Measurements from ENCODE around the gene BTBD2.

DNA sequence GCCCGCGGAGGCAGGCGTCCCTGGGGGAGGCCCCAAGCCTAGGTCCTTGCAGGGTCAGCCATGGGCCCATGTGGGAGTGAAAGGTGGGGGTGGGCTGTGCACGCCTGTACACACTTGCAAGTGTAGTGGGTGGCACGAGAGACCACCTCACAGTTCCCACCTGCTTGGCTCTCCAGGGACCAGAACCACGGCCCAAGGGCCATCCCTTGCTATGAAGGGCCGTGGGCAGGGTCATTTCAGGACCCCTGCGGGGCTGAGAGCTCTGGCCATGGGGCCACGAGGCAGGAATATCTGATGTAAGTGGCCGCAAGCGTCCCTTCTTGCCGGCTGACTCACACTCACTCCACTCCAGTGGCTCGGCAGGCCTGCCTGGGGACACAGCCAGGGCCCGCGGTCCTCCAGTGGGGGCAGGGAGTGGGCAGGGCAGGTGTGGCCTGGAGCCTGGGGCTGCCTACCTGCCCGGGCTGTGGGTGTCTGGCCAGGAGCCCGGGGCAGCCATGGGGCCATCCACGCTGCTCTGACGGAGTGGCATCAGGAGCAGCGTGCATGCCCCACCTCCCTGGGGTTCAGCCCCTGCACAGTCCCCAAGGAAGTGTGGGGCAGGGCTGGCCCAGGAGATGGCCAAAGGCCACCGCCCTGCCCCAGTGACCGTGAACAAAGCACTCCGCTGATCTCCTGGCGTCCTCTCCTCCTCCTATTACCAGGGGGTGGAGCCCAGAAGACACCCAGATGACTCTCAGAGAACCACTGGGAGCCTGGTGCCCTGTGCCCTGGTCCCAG, 44.1 kb upstream of the BTBD2 start:
- TF ChIP-seq, protein P1, sequence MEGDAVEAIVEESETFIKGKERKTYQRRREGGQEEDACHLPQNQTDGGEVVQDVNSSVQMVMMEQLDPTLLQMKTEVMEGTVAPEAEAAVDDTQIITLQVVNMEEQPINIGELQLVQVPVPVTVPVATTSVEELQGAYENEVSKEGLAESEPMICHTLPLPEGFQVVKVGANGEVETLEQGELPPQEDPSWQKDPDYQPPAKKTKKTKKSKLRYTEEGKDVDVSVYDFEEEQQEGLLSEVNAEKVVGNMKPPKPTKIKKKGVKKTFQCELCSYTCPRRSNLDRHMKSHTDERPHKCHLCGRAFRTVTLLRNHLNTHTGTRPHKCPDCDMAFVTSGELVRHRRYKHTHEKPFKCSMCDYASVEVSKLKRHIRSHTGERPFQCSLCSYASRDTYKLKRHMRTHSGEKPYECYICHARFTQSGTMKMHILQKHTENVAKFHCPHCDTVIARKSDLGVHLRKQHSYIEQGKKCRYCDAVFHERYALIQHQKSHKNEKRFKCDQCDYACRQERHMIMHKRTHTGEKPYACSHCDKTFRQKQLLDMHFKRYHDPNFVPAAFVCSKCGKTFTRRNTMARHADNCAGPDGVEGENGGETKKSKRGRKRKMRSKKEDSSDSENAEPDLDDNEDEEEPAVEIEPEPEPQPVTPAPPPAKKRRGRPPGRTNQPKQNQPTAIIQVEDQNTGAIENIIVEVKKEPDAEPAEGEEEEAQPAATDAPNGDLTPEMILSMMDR (IDR thresholded peaks at IDR 0.05), result no peak
- TF ChIP-seq POLR2A (IDR thresholded peaks at IDR 0.05), result no peak

Data from sigmoid colon (tissue), 3 donors.